GM23248 (cell line): Measurements from ENCODE around the gene RABGAP1L.

Source experiments
- EZH2 ChIP-seq: fragments of 200-600 bp; sonication (generic); IDR thresholded peaks from 2 replicates; pipeline ENCODE4 v1.6.1; 2018; ENCODE audit warnings: antibody characterized with exemption, mild to moderate bottlenecking; ENCODE audit not compliant: insufficient read depth, poor library complexity, severe bottlenecking
- EZH2phosphoT487 ChIP-seq: fragments of 200-600 bp; sonication (generic); IDR thresholded peaks from 2 replicates; pipeline ENCODE4 v1.6.1; 2018; ENCODE audit warnings: antibody characterized with exemption, moderate library complexity, mild to moderate bottlenecking, low read depth; ENCODE audit not compliant: insufficient read depth

- TF ChIP-seq EZH2 (no peak), EZH2phosphoT487 (no peak)
These were observed 724.1 kb downstream of the RABGAP1L start for GRCh38 chr1:174883409-174883808.
